Activated naive CD4-positive, alpha-beta T cell treated with anti-CD3 and anti-CD28 coated beads, Interleukin-2, amount 50 U/mL, for 72 hours (primary cell): Measurements from ENCODE around the gene RPTOR. TPM values are rescaled to one million over a fixed set of nuclear protein-coding genes. Genes with fewer than 3 reads are reported as not detected.

Experiments used
- ATAC-seq, 2 donors: fragments of 150-1000 bp; cut with Tn5 transposase; 2 replicates each; pipeline ENCODE4 v1.10.0; 2021; ENCODE audit warnings: mild to moderate bottlenecking in 2 of 2, moderate library complexity in 2 of 2
- DNase-seq, 2 donors: peaks; one replicate each; pipeline ENCODE4 v3.0.0; 2021 to 2022; ENCODE audit warnings: low spot score in 2 of 2
- H3K27ac Mint-ChIP-seq, 2 donors: one replicate each; pipeline ENCODE4 v1.8.0; 2022; ENCODE audit warnings: mild to moderate bottlenecking in 2 of 2, mixed read lengths in 2 of 2
- H3K36me3 Mint-ChIP-seq, 2 donors: one replicate each; pipeline ENCODE4 v1.8.0; 2022; ENCODE audit warnings: mixed read lengths in 2 of 2
- H3K9me3 Mint-ChIP-seq, 2 donors: one replicate each; pipeline ENCODE4 v1.8.0; 2022; ENCODE audit warnings: mixed read lengths in 2 of 2
- total RNA-seq, 2 donors: library from RNA; stranded (reverse); gene quantifications; one replicate each; pipeline ENCODE4 v1.2.3, GENCODE V29; 2022

RPTOR gene
- total RNA-seq, 2 donors from 2014 or later, result 59.5 to 128 TPM

GRCh38 chr17:80652756-80653330 lies 108.2 kb downstream of the RPTOR start:
- Mint-ChIP-seq H3K27ac (peak overlapping the region; percentile 47 to 95), H3K9me3 (peaks cover 18 to 32% of the 10 kb centered on the region in 2 donors), H3K36me3 (peaks cover 38 to 80% of the 10 kb centered on the region in 2 donors)
- ATAC-seq, result peak; percentile 7 to 8
- DNase-seq, result no peak

GRCh38 chr17:80653856-80654255 lies 109.2 kb downstream of the RPTOR start:
- no peak for DNase-seq
- Mint-ChIP-seq H3K9me3 (peaks cover 19 to 42% of the 10 kb centered on the region in 2 donors), H3K36me3 (peaks cover 42 to 80% of the 10 kb centered on the region in 2 donors), H3K27ac (peak overlapping the region in 1 of 2 donors; percentile 75)
- no peak for ATAC-seq

GRCh38 chr17:80655608-80656007 lies 111.0 kb downstream of the RPTOR start:
- H3K9me3 Mint-ChIP-seq, result peaks cover 7 to 37% of the 10 kb centered on the region in 2 donors
- H3K36me3 Mint-ChIP-seq, result peaks cover 31 to 69% of the 10 kb centered on the region in 2 donors
- DNase-seq, result no peak
- H3K27ac Mint-ChIP-seq, result peak overlapping the region in 1 of 2 donors; percentile 78
- ATAC-seq, result no peak

- Mint-ChIP-seq H3K27ac (peak overlapping the region in 1 of 2 donors; percentile 78), H3K9me3 (peaks cover 4 to 31% of the 10 kb centered on the region in 2 donors), H3K36me3 (peaks cover 26 to 66% of the 10 kb centered on the region in 2 donors)
- ATAC-seq, result peak in 1 of 2 donors; percentile 83
- DNase-seq, result no peak
Measured at GRCh38 chr17:80656590-80656989, 112.0 kb downstream of the RPTOR start.

GRCh38 chr17:80657561-80657960 lies 112.9 kb downstream of the RPTOR start:
- DNase-seq (no peak), ATAC-seq (no peak)
- peak overlapping the region in 1 of 2 donors; percentile 78 for H3K27ac Mint-ChIP-seq
- peaks cover 4 to 28% of the 10 kb centered on the region in 2 donors for H3K9me3 Mint-ChIP-seq
- peaks cover 26 to 70% of the 10 kb centered on the region in 2 donors for H3K36me3 Mint-ChIP-seq

- Mint-ChIP-seq H3K36me3 (peaks cover 24 to 61% of the 10 kb centered on the region in 2 donors), H3K9me3 (peaks cover 4 to 22% of the 10 kb centered on the region in 2 donors), H3K27ac (no peak overlapping the region)
- ATAC-seq (no peak), DNase-seq (no peak)
Measured at GRCh38 chr17:80658821-80659220, 114.2 kb downstream of the RPTOR start.

GRCh38 chr17:80659651-80660050 lies 115.0 kb downstream of the RPTOR start:
- DNase-seq, result no peak
- H3K27ac Mint-ChIP-seq, result no peak overlapping the region
- H3K9me3 Mint-ChIP-seq, result peaks cover 4 to 22% of the 10 kb centered on the region in 2 donors
- peaks cover 18 to 54% of the 10 kb centered on the region in 2 donors for H3K36me3 Mint-ChIP-seq
- no peak for ATAC-seq

- H3K36me3 Mint-ChIP-seq, result peaks cover 18 to 49% of the 10 kb centered on the region in 2 donors
- ATAC-seq (no peak), DNase-seq (no peak)
- H3K27ac Mint-ChIP-seq, result no peak overlapping the region
- peaks cover 4 to 22% of the 10 kb centered on the region in 2 donors for H3K9me3 Mint-ChIP-seq
Measured at GRCh38 chr17:80660527-80661198, 116.0 kb downstream of the RPTOR start.

GRCh38 chr17:80662557-80662956 lies 117.9 kb downstream of the RPTOR start:
- peaks cover 11 to 49% of the 10 kb centered on the region in 2 donors for H3K36me3 Mint-ChIP-seq
- no peak overlapping the region for H3K27ac Mint-ChIP-seq
- H3K9me3 Mint-ChIP-seq, result peaks cover 4 to 14% of the 10 kb centered on the region in 2 donors
- no peak for DNase-seq
- ATAC-seq, result no peak

GRCh38 chr17:80663781-80664206 lies 119.2 kb downstream of the RPTOR start:
- peak; percentile 50 to 76 for DNase-seq
- peak; percentile 80 to 87 for ATAC-seq
- Mint-ChIP-seq H3K36me3 (peaks cover 3 to 37% of the 10 kb centered on the region in 2 donors), H3K9me3 (peaks cover 0 to 2% of the 10 kb centered on the region in 2 donors), H3K27ac (peak overlapping the region; percentile 83 to 84)

- ATAC-seq (peak; percentile 47 to 53), DNase-seq (no peak)
Measured at GRCh38 chr17:80664217-80664790, 119.7 kb downstream of the RPTOR start.

GRCh38 chr17:80665792-80666191 lies 121.2 kb downstream of the RPTOR start:
- ATAC-seq, result no peak

More at GRCh38 chr17:80664217-80664790, 119.7 kb downstream of the RPTOR start:
- no peaks in the 10 kb centered on the region for H3K9me3 Mint-ChIP-seq
- H3K27ac Mint-ChIP-seq, result peak overlapping the region; percentile 70 to 84
- H3K36me3 Mint-ChIP-seq, result peaks cover 0 to 34% of the 10 kb centered on the region in 2 donors

GRCh38 chr17:80666867-80667266 lies 122.2 kb downstream of the RPTOR start:
- Mint-ChIP-seq H3K27ac (no peak overlapping the region), H3K9me3 (no peaks in the 10 kb centered on the region), H3K36me3 (peaks cover 16 to 49% of the 10 kb centered on the region in 2 donors)
- ATAC-seq, result no peak
- DNase-seq, result no peak

More at GRCh38 chr17:80665792-80666191, 121.2 kb downstream of the RPTOR start:
- Mint-ChIP-seq H3K27ac (peak overlapping the region in 1 of 2 donors; percentile 84), H3K9me3 (no peaks in the 10 kb centered on the region), H3K36me3 (peaks cover 5 to 45% of the 10 kb centered on the region in 2 donors)
- DNase-seq, result no peak

- peaks cover 16 to 42% of the 10 kb centered on the region in 2 donors for H3K36me3 Mint-ChIP-seq
- ATAC-seq, result no peak
- no peaks in the 10 kb centered on the region for H3K9me3 Mint-ChIP-seq
- H3K27ac Mint-ChIP-seq, result peak overlapping the region in 1 of 2 donors; percentile 14
- DNase-seq, result no peak
Measured at GRCh38 chr17:80667462-80668277, 123.0 kb downstream of the RPTOR start.

- Mint-ChIP-seq H3K9me3 (no peaks in the 10 kb centered on the region), H3K27ac (peak overlapping the region in 1 of 2 donors; percentile 14), H3K36me3 (peaks cover 18 to 45% of the 10 kb centered on the region in 2 donors)
- DNase-seq, result no peak
- no peak for ATAC-seq
Measured at GRCh38 chr17:80668375-80669148, 123.9 kb downstream of the RPTOR start.
